Thoracic aorta (tissue), 2 donors: Measurements from ENCODE around the gene SLCO3A1. TPM values are rescaled to one million over a fixed set of nuclear protein-coding genes. Genes with fewer than 3 reads are reported as not detected.
A peak's percentile ranks its signal among the peaks of the same experiment; 100 is the strongest.

Experiments
- ATAC-seq: fragments of 150-250 bp; one replicate; pipeline ENCODE4 v1.8.0; 2017; ENCODE audit warnings: low read depth; ENCODE audit not compliant: insufficient number of reproducible peaks, low FRiP score
- DNase-seq: peaks from one replicate; pipeline ENCODE4 v3.0.0-alpha.2; 2020; ENCODE audit warnings: low spot score
- H3K27ac ChIP-seq, 2 donors: fragments of 200-600 bp; sonication (generic); 1 replicate in 1 of 2; 2 replicates in 1 of 2; pipeline ENCODE4 v1.5.1; 2016; ENCODE audit warnings: mild to moderate bottlenecking in 2 of 2, moderate library complexity in 2 of 2
- H3K27me3 ChIP-seq: fragments of 200-600 bp; sonication (generic); replicated peaks from 2 replicates; pipeline ENCODE4 v1.6.0; 2016; ENCODE audit warnings: mild to moderate bottlenecking; ENCODE audit not compliant: insufficient read depth
- H3K36me3 ChIP-seq: fragments of 200-600 bp; sonication (generic); one replicate; pipeline ENCODE4 v1.5.1; 2016
- H3K4me1 ChIP-seq, 2 donors: fragments of 200-600 bp; sonication (generic); 1 replicate in 1 of 2; 2 replicates in 1 of 2; pipeline versions ENCODE4 v1.5.1 to v1.6.0; 2016; ENCODE audit warnings: low read depth in 2 of 2, mild to moderate bottlenecking in 1 of 2; ENCODE audit not compliant: control insufficient read depth in 1 of 2
- H3K4me3 ChIP-seq: fragments of 200-600 bp; sonication (generic); 2 replicates; pipeline ENCODE4 v1.5.1; 2016; ENCODE audit warnings: mild to moderate bottlenecking
- H3K9me3 ChIP-seq: fragments of 200-600 bp; sonication (generic); 2 replicates; pipeline ENCODE4 v1.5.1; 2016
- CTCF ChIP-seq: fragments of 200-600 bp; sonication (generic); IDR thresholded peaks from one replicate; pipeline ENCODE4 v1.5.1; 2019; ENCODE audit warnings: antibody characterized with exemption
- total RNA-seq, 2 donors: library from RNA; depleted of rRNA; stranded (reverse); fragments of >200 nt; gene quantifications; one replicate each; pipeline versions ENCODE4 v1.1.0 to v1.2.3, GENCODE V29; 2016

Gene SLCO3A1
- total RNA-seq, 2 donors from 2014 or later, result 16.5 to 39.1 TPM

GRCh38 chr15:91947683-91948608, 94.4 kb downstream of the SLCO3A1 start:
- Histone ChIP-seq H3K36me3 (no peaks in the 10 kb centered on the region), H3K9me3 (no peaks in the 10 kb centered on the region), H3K4me3 (no peak overlapping the region), H3K27me3 (no peaks in the 10 kb centered on the region), H3K27ac (peak overlapping the region; percentile 11 to 47), H3K4me1 (peaks cover 36 to 44% of the 10 kb centered on the region in 2 donors)
- ATAC-seq (no peak), DNase-seq (no peak)
- no peak for TF ChIP-seq CTCF

GRCh38 chr15:91949361-91949760, 95.9 kb downstream of the SLCO3A1 start:
- ATAC-seq (no peak), DNase-seq (no peak)
- Histone ChIP-seq H3K27me3 (no peaks in the 10 kb centered on the region), H3K27ac (no peak overlapping the region), H3K9me3 (no peaks in the 10 kb centered on the region), H3K36me3 (no peaks in the 10 kb centered on the region), H3K4me1 (peaks cover 29 to 30% of the 10 kb centered on the region in 2 donors), H3K4me3 (no peak overlapping the region)
- no peak for TF ChIP-seq CTCF

GRCh38 chr15:91950054-91950453, 96.5 kb downstream of the SLCO3A1 start:
- ATAC-seq (no peak), DNase-seq (no peak)
- Histone ChIP-seq H3K4me3 (no peak overlapping the region), H3K27ac (no peak overlapping the region), H3K9me3 (no peaks in the 10 kb centered on the region), H3K36me3 (no peaks in the 10 kb centered on the region), H3K27me3 (no peaks in the 10 kb centered on the region), H3K4me1 (peaks cover 26 to 29% of the 10 kb centered on the region in 2 donors)
- no peak for TF ChIP-seq CTCF

- no peaks in the 10 kb centered on the region for H3K9me3 ChIP-seq
- ATAC-seq (no peak), DNase-seq (no peak)
- H3K36me3 ChIP-seq, result no peaks in the 10 kb centered on the region
- H3K27ac ChIP-seq, result no peak overlapping the region
- TF ChIP-seq CTCF, result no peak
- no peak overlapping the region for H3K4me3 ChIP-seq
- peaks cover 29% of the 10 kb centered on the region in 2 donors for H3K4me1 ChIP-seq
- H3K27me3 ChIP-seq, result no peaks in the 10 kb centered on the region
Observed at GRCh38 chr15:91950631-91951329, 97.3 kb downstream of the SLCO3A1 start.

- Histone ChIP-seq H3K4me3 (no peak overlapping the region), H3K4me1 (peaks cover 25 to 34% of the 10 kb centered on the region in 2 donors), H3K27me3 (no peaks in the 10 kb centered on the region), H3K36me3 (no peaks in the 10 kb centered on the region), H3K9me3 (no peaks in the 10 kb centered on the region), H3K27ac (no peak overlapping the region)
- TF ChIP-seq CTCF, result no peak
- DNase-seq (no peak), ATAC-seq (no peak)
Observed at GRCh38 chr15:91952216-91952615, 98.7 kb downstream of the SLCO3A1 start.
